Activated B cell treated with CpG ODN at 0.5 μM for 24 hours (primary cell): ENCODE data around the gene DRAXIN. TPM values are rescaled to one million over a fixed set of nuclear protein-coding genes. Genes with fewer than 3 reads are reported as not detected.

Source experiments
- ATAC-seq: fragments of 200-7000 bp; cut with Tn5 transposase; one replicate; pipeline ENCODE4 v1.10.0; 2021; ENCODE audit warnings: low read depth, mild to moderate bottlenecking, moderate library complexity
- CTCF ChIA-PET: fragments of 350-600 bp; sonication (Branson Sonifier 250); formaldehyde crosslinking; loops from one replicate; lab custom pipeline; 2021; ENCODE audit warnings: antibody characterized with exemption; lab: Charles Lee
- POLR2A ChIA-PET: fragments of 350-600 bp; sonication (Branson Sonifier 250); formaldehyde crosslinking; loops from one replicate; lab custom pipeline; 2021; ENCODE audit warnings: antibody characterized with exemption; lab: Charles Lee
- DNase-seq: peaks from one replicate; pipeline ENCODE4 v3.0.0; 2022
- H3K27ac Mint-ChIP-seq: one replicate; pipeline ENCODE4 v1.8.0; 2020; ENCODE audit warnings: mixed read lengths
- H3K27me3 Mint-ChIP-seq: one replicate; pipeline ENCODE4 v1.8.0; 2021; ENCODE audit warnings: mixed read lengths
- H3K36me3 Mint-ChIP-seq: one replicate; pipeline ENCODE4 v1.8.0; 2021; ENCODE audit warnings: low read depth, mixed read lengths
- H3K4me1 Mint-ChIP-seq: one replicate; pipeline ENCODE4 v1.8.0; 2021; ENCODE audit warnings: mixed read lengths
- H3K4me3 Mint-ChIP-seq: one replicate; pipeline ENCODE4 v1.8.0; 2020; ENCODE audit warnings: mild to moderate bottlenecking, mixed read lengths
- H3K9me3 Mint-ChIP-seq: one replicate; pipeline ENCODE4 v1.8.0; 2020; ENCODE audit warnings: mixed read lengths
- intact Hi-C: fragments of 100-400 bp; cut with micrococcal nuclease; formaldehyde crosslinking; loops from one replicate; pipeline ENCODE4 v1.15.1; 2024
- total RNA-seq: library from RNA; stranded (reverse); gene quantifications from 2 replicates; pipeline ENCODE4 v1.2.3, GENCODE V29; 2022
- TF ChIP-seq, protein P1 (sequence below): fragments of 200-600 bp; IDR thresholded peaks from one replicate; pipeline ENCODE4 v1.8.0; 2022; ENCODE audit warnings: antibody characterized with exemption, mild to moderate bottlenecking

The DRAXIN gene
- total RNA-seq, 1 donor from 2014 or later = 0.18 TPM

DNA sequence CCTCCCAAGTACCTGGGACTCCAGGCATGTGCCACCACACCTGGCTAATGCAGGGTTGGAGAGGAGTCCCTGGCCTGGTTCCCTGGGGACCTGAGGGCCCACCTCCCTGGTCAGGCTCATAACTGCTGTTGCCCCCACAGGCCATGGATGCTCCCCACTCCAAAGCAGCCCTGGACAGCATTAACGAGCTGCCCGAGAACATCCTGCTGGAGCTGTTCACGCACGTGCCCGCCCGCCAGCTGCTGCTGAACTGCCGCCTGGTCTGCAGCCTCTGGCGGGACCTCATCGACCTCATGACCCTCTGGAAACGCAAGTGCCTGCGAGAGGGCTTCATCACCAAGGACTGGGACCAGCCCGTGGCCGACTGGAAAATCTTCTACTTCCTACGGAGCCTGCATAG is 23.0 kb upstream of the DRAXIN start:
- CTCF ChIA-PET = no interaction called here
- POLR2A ChIA-PET = interaction anchor here (0.7 kb wide), 1 partner anchor 555 kb away, joined by 8 read pairs; no protein-coding TSS in a partner anchor
- no peak for DNase-seq
- TF ChIP-seq, protein P1, sequence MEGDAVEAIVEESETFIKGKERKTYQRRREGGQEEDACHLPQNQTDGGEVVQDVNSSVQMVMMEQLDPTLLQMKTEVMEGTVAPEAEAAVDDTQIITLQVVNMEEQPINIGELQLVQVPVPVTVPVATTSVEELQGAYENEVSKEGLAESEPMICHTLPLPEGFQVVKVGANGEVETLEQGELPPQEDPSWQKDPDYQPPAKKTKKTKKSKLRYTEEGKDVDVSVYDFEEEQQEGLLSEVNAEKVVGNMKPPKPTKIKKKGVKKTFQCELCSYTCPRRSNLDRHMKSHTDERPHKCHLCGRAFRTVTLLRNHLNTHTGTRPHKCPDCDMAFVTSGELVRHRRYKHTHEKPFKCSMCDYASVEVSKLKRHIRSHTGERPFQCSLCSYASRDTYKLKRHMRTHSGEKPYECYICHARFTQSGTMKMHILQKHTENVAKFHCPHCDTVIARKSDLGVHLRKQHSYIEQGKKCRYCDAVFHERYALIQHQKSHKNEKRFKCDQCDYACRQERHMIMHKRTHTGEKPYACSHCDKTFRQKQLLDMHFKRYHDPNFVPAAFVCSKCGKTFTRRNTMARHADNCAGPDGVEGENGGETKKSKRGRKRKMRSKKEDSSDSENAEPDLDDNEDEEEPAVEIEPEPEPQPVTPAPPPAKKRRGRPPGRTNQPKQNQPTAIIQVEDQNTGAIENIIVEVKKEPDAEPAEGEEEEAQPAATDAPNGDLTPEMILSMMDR = no peak
- intact Hi-C loops = no loop called here
- no peaks in the 10 kb centered on the region for H3K9me3 Mint-ChIP-seq
- no peak overlapping the region for H3K27ac Mint-ChIP-seq
- no peaks in the 10 kb centered on the region for H3K27me3 Mint-ChIP-seq
- ATAC-seq = no peak
- peaks cover 10% of the 10 kb centered on the region for H3K36me3 Mint-ChIP-seq
- peaks cover 5% of the 10 kb centered on the region for H3K4me1 Mint-ChIP-seq
- no peak overlapping the region for H3K4me3 Mint-ChIP-seq

DNA sequence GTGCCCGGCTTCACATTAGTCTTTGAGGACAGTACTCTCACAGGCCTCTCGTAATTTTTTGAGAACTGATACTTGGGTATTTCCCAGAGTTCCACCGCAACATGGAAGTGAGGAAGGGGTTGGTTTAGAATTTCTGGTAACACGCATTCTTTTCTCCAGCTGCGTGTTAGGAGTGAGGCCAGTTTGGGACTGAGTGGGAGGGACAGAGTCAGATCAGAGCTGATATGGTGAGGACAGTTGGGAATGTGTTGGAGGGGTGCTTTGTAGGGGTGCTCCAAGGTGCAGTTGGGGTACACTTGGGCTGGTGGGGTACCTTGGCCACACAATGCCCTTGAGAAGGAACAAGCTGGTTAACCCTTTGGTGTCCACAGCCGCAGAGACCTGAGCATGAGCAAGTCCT is 20.8 kb upstream of the DRAXIN start:
- CTCF ChIA-PET = no interaction called here
- DNase-seq = no peak
- Mint-ChIP-seq H3K36me3 (peaks cover 25% of the 10 kb centered on the region), H3K4me3 (no peak overlapping the region), H3K27ac (peak overlapping the region; percentile 61), H3K4me1 (peaks cover 5% of the 10 kb centered on the region), H3K9me3 (no peaks in the 10 kb centered on the region), H3K27me3 (no peaks in the 10 kb centered on the region)
- TF ChIP-seq, protein P1 = no peak
- ATAC-seq = peak; percentile 64
- POLR2A ChIA-PET = no interaction called here
- intact Hi-C loops = no loop called here

DNA sequence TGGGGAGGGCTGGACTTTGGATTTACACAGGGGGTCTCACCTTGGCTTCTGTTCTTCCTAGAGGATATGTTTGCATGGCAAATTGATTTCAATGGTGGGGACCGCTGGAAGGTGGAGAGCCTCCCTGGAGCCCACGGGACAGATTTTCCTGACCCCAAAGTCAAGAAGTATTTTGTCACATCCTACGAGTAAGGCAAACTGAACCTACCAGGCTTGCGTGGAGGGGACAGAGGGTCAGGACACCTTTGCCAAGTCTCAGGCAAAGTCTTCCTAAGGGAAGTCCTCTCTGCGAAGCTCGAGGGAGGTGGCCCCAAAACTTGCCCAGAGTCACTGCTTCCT is 20.3 kb upstream of the DRAXIN start:
- Mint-ChIP-seq H3K4me1 (peaks cover 5% of the 10 kb centered on the region), H3K4me3 (no peak overlapping the region), H3K27me3 (no peaks in the 10 kb centered on the region), H3K27ac (peak overlapping the region; percentile 61), H3K9me3 (no peaks in the 10 kb centered on the region), H3K36me3 (peaks cover 29% of the 10 kb centered on the region)
- ChIA-PET POLR2A (no interaction called here), CTCF (no interaction called here)
- DNase-seq (no peak), ATAC-seq (no peak)
- TF ChIP-seq, protein P1 = no peak
- intact Hi-C loops = no loop called here

DNA sequence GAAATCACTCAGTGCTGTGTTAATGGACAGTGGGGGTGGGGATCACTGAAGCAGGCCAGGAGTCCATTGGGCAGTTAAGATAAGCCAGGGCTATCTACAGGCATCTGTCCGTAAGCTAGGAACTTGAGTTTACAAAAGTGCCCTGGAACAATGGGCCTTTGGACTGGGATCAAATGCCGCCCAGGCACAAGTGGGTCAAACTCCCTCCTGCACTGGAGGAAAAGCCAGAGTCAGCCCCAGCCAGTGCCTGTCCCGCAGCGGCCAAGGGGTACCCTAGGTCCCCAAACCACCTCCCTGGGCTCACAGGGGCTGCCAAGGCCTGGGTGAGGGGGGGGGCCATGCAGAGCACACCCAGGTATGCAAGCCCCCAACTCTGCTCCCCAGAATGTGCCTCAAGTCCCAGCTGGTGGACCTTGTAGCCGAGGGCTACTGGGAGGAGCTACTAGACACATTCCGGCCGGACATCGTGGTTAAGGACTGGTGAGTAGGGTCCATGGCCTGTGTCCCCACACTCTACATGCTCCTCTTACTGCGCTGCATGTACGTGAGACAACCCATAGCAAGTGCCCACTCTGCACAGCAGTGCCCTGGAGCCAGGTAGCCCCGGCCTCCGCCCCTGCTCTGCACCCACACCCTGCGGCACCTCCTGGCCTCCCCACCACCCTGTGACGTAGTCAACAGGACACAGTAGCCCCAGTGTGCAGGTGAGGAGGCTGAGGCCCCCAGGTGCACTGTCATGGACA is 19.8 kb upstream of the DRAXIN start:
- POLR2A ChIA-PET = interaction anchor here (0.6 kb wide), 1 partner anchor 372 kb away, joined by 4 read pairs; no protein-coding TSS in a partner anchor
- DNase-seq (no peak), ATAC-seq (no peak)
- Mint-ChIP-seq H3K27ac (no peak overlapping the region), H3K27me3 (no peaks in the 10 kb centered on the region), H3K4me1 (peaks cover 5% of the 10 kb centered on the region), H3K36me3 (peaks cover 29% of the 10 kb centered on the region), H3K4me3 (no peak overlapping the region), H3K9me3 (no peaks in the 10 kb centered on the region)
- CTCF ChIA-PET = no interaction called here
- TF ChIP-seq, protein P1 = no peak
- intact Hi-C loops = no loop called here

DNA sequence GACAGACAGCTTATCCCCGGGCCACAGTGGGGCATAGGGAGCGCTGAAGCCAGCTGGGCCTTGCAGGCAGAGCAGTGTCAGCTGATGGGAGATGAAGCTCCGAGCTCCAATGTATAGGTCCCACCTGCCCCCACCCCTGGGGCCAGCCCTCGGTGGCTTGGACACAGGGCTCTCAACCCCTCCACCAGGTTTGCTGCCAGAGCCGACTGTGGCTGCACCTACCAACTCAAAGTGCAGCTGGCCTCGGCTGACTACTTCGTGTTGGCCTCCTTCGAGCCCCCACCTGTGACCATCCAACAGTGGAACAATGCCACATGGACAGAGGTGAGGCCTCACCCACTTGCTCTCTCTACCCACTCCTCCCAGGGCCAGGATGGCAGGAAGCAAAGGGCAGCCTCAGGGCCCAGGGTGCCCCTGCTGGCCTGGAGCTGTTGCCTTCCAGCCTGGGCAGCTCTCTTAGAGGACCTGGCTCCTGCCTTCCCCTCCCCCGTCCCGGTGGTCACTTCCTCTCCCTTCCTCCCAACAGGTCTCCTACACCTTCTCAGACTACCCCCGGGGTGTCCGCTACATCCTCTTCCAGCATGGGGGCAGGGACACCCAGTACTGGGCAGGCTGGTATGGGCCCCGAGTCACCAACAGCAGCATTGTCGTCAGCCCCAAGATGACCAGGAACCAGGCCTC is 18.3 kb upstream of the DRAXIN start:
- Mint-ChIP-seq H3K9me3 (no peaks in the 10 kb centered on the region), H3K27ac (no peak overlapping the region), H3K4me3 (no peak overlapping the region), H3K36me3 (peaks cover 29% of the 10 kb centered on the region), H3K27me3 (no peaks in the 10 kb centered on the region), H3K4me1 (peaks cover 5% of the 10 kb centered on the region)
- CTCF ChIA-PET = no interaction called here
- TF ChIP-seq, protein P1 = no peak
- POLR2A ChIA-PET = interaction anchor here (0.6 to 1.7 kb wide), 2 partner anchors 9 to 107 kb away, joined by 4 to 5 read pairs; partner anchors contain the start of gene FBXO6
- ATAC-seq (no peak), DNase-seq (no peak)
- intact Hi-C loops = no loop called here
